ENCODE data around the gene ANAPC13.

ANAPC13 gene

GRCh38 chr3:134485718-134486576 lies at the start of gene ANAPC13, which contains the start of gene CEP63:
ANAPC13 (minus strand) TSS chr3:134485985; CDS start chr3:134482904, 3,081 bp downstream.
CEP63 (plus strand) TSS chr3:134486057; CDS start chr3:134495321, 9,264 bp downstream.
- DNase-seq: peak; percentile 91

DNA sequence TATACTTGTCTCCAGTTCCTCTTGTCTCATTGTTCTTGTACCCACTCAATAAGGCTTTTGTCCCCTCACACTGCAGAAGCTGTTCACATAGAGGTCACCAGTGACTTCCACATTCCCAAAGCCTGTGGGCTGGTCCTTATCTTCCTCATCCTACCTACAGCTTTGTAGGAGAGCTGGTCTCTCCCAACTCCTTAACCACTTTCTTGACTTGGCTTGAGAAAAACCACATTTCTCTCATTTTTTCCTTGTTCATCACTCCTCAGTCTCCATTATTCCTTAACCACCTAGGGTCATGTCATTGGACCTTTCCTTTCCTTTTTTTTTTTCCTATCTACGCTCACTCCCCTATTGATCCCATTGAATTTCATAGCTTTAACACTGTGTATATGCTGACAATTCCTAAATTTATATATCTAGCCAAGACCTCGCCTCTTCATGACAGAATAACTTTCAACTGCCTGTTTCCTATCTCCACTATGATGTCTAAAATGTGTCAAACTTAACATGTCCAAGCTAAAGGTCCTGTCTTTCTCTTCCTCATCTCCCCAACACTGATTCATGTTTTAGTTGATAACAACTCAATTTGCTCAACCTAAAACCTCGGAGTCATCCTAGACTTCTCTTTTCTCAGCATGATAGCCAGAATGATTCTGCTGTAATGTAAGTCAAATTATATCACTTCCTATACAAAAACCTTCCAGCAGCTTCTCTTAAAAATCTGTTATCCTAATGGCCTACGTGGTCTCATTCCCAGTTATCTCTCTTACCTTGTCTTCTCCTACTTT lies 49.6 kb upstream of the ANAPC13 start:
- DNase-seq: no peak

GRCh38 chr3:134533493-134533892 lies 47.7 kb upstream of the ANAPC13 start:
- no peak for DNase-seq

DNA sequence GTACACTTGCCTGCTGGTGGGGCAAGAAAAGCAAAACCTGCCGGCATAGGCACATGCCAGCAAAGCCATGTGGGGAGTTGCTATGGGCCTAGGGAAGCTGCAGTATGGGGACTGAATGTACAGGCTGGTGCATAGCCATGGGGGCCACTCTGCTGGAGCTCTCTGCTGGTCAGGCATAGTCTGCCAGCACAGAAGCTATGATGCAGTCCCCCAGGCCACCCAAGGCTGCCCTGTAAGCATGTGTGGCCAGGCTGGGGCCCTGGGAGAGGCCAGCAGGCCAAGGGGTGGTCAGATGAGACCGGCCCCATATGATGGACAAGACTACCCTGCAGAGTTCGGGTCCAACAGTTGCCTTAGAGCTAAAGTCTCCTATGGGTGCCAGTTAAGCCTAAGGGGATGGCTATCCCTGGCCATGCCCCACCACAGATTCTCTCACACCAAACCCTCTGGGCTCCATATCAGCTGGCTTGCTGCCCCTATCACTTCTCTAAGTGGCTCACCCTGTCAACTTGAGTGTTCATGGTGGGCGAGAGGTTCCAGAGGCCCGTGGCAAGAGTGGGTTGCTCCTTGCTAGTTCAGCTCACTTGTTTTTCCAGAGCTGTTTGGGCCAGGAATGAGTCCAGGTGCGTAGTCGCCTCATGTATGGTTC lies 41.9 kb upstream of the ANAPC13 start:
- no peak for DNase-seq

- peak; percentile 37 for DNase-seq
These were observed 41.3 kb upstream of the ANAPC13 start for GRCh38 chr3:134527037-134527436.

- DNase-seq: no peak
These were observed 40.5 kb upstream of the ANAPC13 start for GRCh38 chr3:134526319-134526718.

DNA sequence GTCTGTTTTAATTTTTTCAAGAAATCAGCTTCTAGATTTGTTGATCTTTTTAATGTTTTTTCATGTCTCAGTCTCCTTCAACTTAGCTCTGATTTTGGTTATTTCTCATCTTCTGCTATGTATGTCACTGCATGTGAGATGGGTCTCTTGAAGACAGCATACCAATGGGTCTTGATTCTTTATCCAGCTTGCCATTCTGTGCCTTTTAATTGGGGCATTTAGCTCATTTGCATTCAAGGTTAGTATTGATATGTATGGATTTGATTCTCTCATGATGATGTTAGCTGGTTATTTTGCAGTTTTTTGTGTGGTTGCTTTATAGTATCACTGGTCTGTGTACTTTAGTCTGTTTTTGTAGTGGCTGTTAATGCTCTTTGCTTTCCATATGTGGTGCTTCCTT lies 39.5 kb upstream of the ANAPC13 start:
- DNase-seq: no peak

- no peak for DNase-seq
These were observed 36.8 kb upstream of the ANAPC13 start for GRCh38 chr3:134522541-134522940.

- no peak for DNase-seq
These were observed 32.0 kb upstream of the ANAPC13 start for GRCh38 chr3:134517791-134518190.

DNA sequence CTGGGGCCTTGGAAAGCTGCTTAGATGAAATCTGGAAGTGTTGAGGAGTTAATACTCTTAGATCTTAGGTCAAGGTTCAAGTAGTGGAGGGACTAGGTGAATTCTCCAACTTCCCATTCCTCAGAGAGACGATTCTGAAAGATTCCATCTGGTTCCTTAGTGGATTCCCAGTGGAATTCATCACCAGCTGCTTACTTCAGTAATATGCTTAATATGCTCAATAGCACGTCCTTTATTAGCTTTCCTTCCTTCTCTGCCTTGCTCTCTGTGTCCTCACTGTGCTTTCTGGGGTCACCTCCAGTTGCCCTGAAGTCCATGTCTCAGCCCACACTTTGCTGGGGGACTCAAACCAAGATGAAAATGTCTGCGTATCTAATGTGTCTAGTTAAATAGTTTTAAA lies 31.1 kb upstream of the ANAPC13 start:
- no peak for DNase-seq

- no peak for DNase-seq
These were observed 25.7 kb upstream of the ANAPC13 start for GRCh38 chr3:134511500-134511899.

DNA sequence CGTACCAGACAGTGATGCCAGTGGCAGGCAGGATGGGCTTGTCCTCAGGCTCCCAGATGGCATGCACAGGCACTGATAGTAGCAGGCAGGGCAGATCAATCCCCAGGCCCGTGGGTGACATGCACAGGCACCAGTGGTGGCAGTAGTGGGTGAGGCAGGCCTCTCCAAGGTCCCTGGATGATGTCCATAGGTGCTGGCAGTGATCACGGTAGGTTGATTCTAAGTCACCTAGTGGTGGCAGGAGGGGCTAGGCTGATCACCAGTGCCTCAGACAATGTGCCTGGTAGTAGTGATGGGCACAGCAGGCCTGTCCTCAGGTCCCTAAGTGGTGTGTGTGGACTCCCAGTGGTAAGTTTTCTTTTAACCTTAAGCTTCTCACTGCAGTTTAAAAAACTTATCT lies 19.7 kb upstream of the ANAPC13 start:
- no peak for DNase-seq

GRCh38 chr3:134504132-134504531 lies 18.3 kb upstream of the ANAPC13 start:
- no peak for DNase-seq

DNA sequence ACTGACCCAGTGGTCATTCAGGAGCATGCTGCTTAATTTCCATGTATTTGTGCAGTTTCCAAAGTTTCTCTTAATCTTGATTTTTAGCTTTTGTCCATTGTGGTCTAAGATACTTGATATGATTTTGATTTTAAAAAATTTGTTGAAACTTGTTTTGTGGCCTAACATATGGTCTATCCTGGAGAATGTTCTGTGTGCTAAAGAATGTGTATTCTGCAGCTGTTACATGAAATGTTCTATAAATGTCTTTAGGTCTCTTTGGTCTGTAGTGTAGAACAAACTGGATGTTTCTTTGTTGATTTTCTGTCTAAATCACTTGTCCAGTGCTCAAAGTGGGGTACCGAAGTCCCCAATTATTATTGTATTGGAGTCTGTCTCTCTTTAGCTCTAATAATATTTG lies 17.5 kb upstream of the ANAPC13 start:
- DNase-seq: no peak

DNA sequence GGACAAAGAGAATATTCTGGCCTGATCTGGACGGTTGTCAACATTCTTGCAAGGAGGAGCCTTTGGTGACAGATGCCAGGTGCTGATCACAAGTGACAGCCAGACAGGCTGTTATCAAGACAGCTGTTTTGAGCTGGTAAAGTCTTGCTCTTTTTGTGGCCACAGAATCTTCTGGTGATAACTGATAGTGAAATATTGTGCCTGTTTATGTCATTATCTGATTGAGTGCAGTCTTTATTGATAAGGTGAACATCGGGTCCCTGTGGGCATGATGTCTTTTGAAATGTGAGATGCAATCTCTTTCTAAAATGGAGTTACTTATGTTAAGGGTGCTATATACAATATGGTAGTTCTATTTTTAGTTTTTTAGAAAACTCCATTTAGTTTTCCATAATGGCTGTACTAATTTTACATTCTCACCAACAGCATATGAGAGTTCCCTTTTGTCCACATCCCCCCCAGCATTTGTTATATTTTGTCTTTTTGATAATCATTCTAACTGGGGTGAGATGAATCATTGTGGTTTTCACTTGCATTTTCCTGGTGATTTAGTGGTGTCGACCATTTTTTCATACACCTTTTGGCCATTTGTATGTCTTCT lies 10.8 kb upstream of the ANAPC13 start:
- no peak for DNase-seq

- no peak for DNase-seq
These were observed 10.2 kb upstream of the ANAPC13 start for GRCh38 chr3:134495980-134496379.

DNA sequence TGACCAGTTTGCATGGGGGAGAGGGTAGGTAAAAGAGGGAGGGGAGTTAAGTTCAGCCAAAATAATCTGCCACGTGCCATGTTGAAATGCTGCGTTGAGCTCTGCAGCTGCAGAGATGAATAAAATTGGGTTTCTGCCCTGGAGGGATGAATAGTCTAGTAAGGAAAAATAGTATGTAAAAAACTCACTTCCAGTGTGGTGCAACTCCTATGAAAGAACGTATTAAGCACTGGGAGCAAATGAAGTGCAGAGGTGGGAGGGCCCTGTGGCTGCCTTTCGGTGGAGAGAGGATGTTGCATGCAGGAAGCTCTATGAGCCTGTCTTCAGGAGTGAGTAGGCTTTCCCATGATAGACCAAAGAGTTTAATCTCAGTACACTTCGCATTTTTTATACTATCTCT lies 8.7 kb upstream of the ANAPC13 start:
- DNase-seq: no peak

DNA sequence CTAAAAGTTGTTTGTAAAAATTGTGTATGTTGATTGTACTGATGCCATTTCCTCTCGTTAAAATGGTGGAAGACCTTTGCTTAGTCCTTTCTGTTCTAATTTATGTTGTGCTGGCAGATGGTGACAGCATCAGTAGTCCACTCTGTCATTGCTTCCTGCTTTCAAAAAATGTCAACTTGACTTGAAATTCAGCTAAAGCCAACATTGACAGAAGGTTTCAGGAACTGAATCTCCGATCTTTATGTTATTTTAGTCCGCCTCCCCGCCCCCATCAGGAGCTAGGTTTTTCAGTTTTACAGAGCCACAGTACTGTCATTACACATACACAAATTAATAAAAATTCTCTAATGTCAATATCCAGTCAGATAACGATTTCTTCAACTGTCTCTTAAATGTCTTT lies 1.6 kb upstream of the ANAPC13 start:
- no peak for DNase-seq

GRCh38 chr3:134486577-134487041 lies 824 bp upstream of the ANAPC13 start:
- no peak for DNase-seq

DNA sequence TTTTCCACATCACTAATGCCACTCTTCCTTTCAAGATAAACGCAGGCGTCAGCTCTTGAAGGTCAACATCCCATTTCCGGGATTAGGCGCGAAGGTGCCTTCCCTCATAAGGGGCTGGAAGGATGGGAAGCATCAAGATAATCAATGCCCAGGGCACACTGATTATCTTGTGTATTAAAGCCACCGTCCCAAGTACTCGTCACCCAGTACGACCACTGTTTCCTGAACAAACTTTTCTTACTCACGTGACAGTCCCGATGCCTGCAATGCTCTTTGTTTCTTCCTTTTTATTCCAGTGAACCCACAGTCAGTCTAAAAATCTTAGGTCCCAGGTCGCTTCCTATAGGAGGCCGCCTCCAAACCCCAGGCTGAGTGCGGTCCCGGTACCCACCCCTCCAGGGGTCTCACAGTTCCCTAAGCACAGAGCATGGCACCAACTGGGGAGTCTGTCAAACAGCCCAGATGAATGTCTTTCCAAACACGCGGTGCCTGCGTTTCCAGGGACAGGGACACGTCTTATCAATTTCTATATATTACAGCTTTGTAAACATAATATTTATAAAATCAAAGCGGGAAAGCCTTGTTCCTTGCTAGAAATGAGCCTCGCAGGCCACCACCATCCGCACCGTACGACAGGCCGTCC lies 589 bp downstream of the ANAPC13 start:
- DNase-seq: peak; percentile 35

- DNase-seq: no peak
These were observed 2.4 kb downstream of the ANAPC13 start for GRCh38 chr3:134483195-134483900.

- DNase-seq: no peak
These were observed 3.2 kb downstream of the ANAPC13 start for GRCh38 chr3:134482622-134483021.
